ENCODE results near the gene CELA2B.
"Not testable (repeated sequence)": the region's sequence is repeated elsewhere in the genome, so short reads cannot be mapped to it uniquely, and the experiment has no call there.

The CELA2B gene

DNA sequence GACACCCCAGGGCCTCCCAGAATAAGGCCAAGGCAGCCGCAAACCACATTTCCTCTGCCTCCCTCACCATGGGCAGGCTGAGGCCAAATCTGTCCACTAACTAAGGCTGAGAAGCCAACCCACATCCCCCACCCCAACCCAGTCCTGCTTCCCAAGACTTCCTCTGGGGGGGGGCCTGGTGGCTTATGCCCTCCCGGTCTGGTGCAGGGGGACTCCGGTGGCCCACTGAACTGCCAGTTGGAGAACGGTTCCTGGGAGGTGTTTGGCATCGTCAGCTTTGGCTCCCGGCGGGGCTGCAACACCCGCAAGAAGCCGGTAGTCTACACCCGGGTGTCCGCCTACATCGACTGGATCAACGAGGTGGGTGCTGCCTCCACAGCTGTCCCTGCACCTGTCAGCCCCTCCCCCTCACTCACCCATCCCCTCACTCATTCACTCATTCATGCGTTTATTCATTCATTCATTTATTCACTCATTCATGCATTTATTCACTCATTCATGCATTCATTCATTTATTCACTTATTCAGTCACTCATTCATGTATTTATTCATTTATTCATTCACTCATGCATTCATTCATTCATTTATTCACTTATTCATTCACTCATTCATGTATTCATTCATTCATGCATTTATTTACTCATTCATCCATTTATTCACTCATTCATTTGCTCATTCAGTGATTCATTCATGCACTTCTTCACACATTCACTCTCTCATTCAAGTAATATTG lies 30.3 kb upstream of the CELA2B start:
- no peak for DNase-seq (ENCODE audit: low read depth, low spot score)

- DNase-seq (ENCODE audit: low read depth, low spot score), result no peak
These were observed 29.7 kb upstream of the CELA2B start for GRCh38 chr1:15446212-15446611.

DNA sequence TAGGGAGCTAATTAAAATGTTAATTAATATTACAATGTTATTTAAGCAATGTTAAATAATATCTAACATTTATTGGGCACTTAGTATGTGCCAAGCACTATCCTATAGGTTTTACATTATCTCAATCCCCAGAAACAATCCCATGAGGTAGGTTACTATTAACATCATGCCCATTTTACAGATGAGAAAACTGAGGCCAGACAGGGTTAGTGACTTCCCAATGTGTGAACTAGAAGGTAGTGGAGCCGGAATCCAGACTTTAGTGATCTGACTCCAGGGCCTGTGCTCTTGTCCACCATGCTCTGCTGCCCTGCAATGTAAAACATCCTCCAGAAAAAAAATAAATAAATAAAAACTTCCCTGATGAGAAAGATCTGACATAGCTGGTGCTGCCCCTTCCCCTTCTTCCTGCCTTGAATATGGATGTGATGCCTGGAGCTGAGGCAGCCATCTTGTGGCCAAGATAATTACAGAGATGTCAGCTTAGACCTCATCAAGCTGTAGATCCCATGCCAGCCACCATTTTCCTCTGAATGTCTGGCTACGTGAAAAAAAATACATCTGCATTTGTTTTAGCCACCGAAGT lies 26.9 kb upstream of the CELA2B start:
- no peak for DNase-seq (ENCODE audit: low read depth, low spot score)

DNA sequence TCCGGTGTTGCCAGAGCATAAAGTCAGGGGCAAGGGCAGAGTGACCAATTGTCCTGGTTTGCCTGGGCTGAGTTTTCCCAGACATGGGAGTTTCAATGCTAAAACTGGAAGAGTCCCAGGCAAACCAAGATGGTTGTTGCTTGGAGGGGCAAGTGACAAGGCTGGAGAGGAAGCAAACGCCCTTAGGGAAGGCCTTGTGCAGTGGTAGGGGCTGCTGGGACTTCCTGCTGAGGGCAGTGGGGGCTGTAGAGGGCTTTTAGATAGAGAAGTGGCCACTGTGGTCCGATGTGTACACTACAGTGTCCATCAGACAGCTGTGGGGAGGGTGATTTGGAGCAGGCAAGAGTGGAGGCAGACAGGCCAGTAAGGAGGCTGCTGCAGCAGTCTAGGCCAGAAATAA lies 26.3 kb upstream of the CELA2B start:
- no peak for DNase-seq (ENCODE audit: low read depth, low spot score)

GRCh38 chr1:15451014-15451722 lies 24.7 kb upstream of the CELA2B start:
- DNase-seq (ENCODE audit: low read depth, low spot score), result no peak

- no peak for DNase-seq (ENCODE audit: low read depth, low spot score)
These were observed 23.7 kb upstream of the CELA2B start for GRCh38 chr1:15452216-15452615.

GRCh38 chr1:15452866-15453571 lies 22.9 kb upstream of the CELA2B start:
- no peak for DNase-seq (ENCODE audit: low read depth, low spot score)

DNA sequence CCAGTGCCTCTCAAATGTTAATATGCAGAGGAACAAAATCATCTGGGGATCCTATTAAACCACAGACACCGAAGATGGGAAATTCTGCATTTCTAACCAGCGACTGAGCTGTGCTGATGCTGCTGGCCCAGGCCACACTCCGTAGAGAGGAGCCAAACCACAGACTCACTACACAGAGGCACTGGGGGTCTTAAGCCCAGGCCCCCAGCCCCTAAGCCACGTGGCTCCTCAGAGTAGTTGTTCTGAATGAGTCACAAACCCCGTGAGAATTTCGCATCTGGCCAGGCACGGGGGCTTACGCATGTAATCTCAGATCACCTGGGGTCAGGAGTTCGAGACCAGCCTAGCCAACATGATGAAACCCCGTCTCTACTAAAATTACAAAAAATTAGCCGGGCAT lies 22.2 kb upstream of the CELA2B start:
- DNase-seq (ENCODE audit: low read depth, low spot score), result no peak

- DNase-seq (ENCODE audit: low read depth, low spot score), result no peak
These were observed 21.6 kb upstream of the CELA2B start for GRCh38 chr1:15454256-15454655.

DNA sequence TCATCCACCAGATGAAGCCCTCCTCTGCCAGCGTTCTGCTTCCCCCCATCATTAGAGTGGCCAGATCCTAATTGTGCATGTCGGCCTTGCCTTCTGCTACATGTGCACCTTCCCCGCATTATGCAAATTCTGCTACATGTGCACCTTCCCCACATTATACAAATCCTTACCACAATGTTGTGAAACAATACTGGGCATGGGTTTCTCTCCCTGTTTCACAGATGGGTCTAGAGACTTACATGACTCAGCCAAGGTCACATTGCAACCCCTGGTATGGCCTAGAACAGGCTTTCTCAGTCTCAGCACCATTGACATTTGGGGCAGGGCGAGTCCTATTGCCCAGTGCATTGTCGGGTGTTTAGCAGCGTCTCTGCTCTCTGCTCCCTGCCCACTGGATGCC lies 20.4 kb upstream of the CELA2B start:
- no peak for DNase-seq (ENCODE audit: low read depth, low spot score)

DNA sequence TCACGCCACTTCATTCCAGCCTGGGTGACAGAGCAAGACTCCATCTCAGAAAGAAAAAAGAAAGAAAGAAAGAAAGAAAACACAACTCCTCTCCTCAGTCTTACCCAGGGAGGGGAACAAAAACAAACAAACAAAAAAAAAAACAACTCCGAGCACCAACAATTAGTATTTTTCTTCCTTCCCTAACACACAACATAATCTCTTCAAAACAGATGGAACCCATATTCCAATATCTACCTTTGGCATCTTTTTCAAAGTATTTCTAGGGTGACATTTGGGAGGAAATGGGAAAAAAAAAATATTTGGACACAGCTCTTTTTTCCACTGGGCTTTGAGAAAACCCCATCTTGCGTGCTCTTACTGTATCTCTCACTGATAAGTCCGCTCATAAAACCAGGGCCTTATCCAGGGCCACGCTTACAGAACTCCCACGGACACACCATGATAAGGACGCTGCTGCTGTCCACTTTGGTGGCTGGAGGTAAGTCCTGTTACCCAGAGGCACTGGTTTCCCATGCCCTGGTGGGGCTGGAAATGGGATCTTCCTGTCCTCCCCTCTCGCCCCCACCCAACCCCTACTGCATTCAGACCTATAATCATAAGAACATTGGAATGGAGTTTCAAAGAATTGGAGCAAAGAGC lies 19.5 kb upstream of the CELA2B start, which contains the start of gene CELA2A:
Gene CELA2A (plus strand): TSS at position 420 of the 642 bp plus-strand sequence. CDS start 22 bp downstream, at position 442.
- DNase-seq (ENCODE audit: low read depth, low spot score), result no peak

GRCh38 chr1:15457585-15457984 lies 18.3 kb upstream of the CELA2B start:
- DNase-seq (ENCODE audit: low read depth, low spot score), result no peak

DNA sequence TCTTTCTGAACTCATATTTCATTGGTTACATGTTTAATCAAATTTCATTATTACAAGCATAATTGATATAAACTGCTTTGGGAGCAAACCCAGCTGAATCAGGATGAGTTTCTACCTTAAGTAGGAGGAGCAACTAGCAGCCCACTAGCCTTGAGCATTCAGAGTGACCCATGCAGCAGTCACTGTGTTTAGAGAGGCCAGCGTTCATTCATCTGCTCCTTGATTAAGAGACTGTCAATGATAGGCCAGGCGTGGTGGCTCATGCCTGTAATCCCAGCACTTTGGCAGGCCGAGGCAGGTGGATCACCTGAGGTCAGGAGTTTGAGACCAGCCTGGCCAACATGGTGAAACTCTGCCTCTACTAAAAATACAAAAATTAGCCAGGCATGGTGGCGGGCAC lies 17.5 kb upstream of the CELA2B start:
- DNase-seq (ENCODE audit: low read depth, low spot score), result not testable (repeated sequence)

DNA sequence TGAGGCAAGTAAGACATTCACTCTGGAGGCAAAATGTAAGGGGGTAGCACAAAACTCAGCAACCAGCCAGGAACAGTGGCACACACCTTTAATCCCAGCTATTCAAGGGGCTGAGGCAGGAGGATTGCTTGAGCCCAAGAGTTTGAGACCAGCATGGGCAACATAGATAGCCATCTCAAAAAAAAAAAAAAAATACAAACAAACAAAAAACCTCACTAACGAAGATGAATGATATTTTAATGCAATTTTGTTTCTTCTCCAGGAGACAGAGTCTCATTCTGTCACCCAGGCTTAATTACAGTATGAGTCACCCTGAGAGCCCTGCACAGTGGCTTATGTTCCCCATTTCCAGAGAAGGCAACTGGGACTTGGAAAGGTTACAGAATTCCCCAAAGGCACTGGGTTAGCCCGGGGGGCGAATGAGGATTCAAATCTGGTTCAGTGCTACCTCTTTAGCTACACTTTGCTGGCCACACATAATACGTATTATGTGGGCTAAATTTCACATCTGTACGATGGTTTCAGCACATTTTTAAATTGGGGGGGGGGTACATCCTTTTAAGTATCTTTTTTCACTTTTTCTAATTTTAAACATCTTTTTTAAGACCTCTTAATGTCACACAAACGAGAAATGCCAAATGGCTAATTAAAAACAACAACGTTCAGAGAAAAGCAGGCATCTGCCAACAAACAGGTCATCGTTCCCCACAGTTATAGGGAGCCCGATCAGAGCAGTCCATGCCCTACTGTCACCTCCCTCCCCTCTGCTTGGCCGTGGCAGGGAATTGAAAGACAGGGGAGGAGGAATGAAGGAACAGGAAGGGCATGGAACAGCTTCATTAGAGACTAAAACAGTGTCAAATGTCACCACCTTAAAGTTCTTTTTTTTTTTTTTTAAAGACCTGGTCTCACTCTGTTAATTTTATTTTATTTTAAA lies 15.9 kb upstream of the CELA2B start:
- no peak for DNase-seq (ENCODE audit: low read depth, low spot score)

DNA sequence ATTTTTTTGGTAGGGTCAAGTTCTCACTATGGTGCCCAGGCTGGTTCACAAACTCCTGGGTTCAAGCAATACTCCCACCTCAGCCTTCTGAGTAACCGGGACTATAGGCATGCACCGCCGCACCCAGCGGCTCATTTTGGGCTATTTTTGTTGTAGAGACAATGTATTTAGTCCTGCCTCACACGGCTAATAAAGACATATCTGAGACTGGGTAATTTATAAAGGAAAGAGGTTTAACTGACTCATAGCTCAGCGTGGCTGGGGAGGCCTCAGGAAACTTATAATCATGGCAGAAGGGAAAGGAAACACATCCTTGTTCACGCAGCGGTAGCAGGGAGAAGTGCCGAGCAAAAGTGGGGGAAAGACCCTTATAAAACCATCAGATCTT lies 15.2 kb upstream of the CELA2B start:
- DNase-seq (ENCODE audit: low read depth, low spot score), result no peak

- not testable (repeated sequence) for DNase-seq (ENCODE audit: low read depth, low spot score)
These were observed 12.7 kb upstream of the CELA2B start for GRCh38 chr1:15463064-15463800.

GRCh38 chr1:15463926-15464322 lies 12.0 kb upstream of the CELA2B start:
- not testable (repeated sequence) for DNase-seq (ENCODE audit: low read depth, low spot score)

DNA sequence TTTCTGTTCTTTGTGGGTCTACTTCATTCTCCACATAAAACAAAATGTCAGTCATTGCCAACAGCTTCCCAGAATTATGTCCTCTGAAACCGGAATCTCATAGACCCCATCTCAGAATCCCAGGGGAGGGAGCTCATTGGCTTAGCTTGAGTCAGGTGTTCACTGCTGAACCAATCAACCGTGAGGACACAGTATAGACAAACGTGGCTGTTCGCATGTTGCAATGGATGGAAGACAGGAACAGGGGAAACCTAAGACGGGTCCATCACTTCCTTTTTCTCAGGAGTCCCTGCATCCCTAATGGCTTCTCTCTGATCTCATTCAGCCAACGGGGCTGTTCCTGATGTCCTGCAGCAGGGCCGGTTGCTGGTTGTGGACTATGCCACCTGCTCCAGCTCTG lies 10.2 kb upstream of the CELA2B start:
- DNase-seq (ENCODE audit: low read depth, low spot score), result no peak

- DNase-seq (ENCODE audit: low read depth, low spot score), result not testable (repeated sequence)
These were observed 8.8 kb upstream of the CELA2B start for GRCh38 chr1:15466955-15467625.

Measured in activated naive CD8-positive, alpha-beta T cell treated with anti-CD3 and anti-CD28 coated beads, Interleukin-2, amount 50 U/mL, for 16 hours (primary cell).